Neural progenitor cell (in vitro differentiated cells): ENCODE measurements around the gene TRAP1.

Experiments used
- EZH2phosphoT487 ChIP-seq: fragments of 200-600 bp; sonication (generic); IDR thresholded peaks from 2 replicates; pipeline ENCODE4 v1.6.1; 2017; ENCODE audit warnings: antibody characterized with exemption
- TF ChIP-seq, protein P1 (sequence below): fragments of 200-600 bp; sonication (generic); IDR thresholded peaks from 2 replicates; pipeline ENCODE4 v1.5.1; 2017; ENCODE audit warnings: antibody characterized with exemption, mild to moderate bottlenecking

DNA sequence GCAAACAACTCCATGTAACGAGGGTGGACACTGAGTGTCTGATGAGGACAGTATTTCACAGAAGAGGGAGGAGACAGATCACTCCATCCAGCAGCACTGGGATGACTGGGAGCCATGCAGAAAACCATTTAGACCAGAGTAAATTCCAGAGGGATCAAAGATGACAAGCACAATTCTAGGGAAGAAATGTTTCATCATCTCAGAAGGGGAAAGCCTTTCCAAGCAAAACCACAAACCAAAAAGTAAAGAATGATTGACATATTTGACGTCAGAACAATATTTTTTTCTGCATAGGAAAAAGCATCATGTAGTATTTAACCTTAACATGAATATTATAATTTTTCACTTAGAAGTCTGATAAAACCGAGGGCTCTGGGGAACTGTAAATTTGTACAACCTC is 58.1 kb downstream of the TRAP1 start:
- TF ChIP-seq, protein P1, sequence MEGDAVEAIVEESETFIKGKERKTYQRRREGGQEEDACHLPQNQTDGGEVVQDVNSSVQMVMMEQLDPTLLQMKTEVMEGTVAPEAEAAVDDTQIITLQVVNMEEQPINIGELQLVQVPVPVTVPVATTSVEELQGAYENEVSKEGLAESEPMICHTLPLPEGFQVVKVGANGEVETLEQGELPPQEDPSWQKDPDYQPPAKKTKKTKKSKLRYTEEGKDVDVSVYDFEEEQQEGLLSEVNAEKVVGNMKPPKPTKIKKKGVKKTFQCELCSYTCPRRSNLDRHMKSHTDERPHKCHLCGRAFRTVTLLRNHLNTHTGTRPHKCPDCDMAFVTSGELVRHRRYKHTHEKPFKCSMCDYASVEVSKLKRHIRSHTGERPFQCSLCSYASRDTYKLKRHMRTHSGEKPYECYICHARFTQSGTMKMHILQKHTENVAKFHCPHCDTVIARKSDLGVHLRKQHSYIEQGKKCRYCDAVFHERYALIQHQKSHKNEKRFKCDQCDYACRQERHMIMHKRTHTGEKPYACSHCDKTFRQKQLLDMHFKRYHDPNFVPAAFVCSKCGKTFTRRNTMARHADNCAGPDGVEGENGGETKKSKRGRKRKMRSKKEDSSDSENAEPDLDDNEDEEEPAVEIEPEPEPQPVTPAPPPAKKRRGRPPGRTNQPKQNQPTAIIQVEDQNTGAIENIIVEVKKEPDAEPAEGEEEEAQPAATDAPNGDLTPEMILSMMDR: no peak
- TF ChIP-seq EZH2phosphoT487: no peak
